Stimulated activated CD8-positive, alpha-beta memory T cell treated with anti-CD3 and anti-CD28 coated beads, Interleukin-15, amount 100 ng/mL, for 24 hours (primary cell): ENCODE data around the gene STK11IP.
A peak's percentile ranks its signal among the peaks of the same experiment; 100 is the strongest.

Experiments
- DNase-seq: peaks from one replicate; pipeline ENCODE4 v3.0.0-alpha.2; 2020; ENCODE audit warnings: low read depth

STK11IP gene

DNA sequence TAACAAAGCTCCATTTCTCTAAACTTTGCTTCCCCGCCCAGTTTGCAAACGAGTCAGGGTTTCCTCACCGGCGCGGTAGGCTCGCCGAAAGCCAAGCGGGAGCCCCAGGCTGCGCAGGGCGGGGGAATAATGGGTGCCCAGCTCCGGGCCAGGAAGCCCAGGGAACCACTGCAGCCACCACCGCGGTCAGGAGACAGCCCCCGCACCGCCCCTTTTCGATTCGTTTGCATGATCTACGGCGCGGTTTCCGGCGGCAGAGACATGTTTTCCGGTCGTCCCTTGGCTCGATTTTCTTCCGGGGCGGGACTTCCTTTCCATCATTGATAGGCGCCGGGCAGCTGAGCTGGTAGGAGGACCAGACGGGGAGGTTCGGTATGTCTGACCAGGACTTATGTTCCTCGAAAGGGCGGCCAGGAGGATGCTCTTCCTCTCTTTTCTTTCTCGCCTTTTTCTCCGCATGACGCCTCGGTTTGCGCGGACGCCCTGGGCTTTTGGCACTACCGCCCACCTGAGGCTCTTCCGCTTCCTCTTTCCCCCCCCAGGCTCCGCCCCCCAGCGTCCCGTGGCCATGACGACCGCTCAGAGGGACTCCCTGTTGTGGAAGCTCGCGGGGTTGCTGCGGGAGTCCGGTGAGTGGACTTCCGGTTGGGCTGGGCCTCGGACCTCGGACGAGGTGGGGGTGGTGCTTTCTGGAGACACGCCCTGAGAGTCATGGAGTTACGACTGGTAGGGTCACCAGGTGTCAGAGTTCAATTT, at the start of gene STK11IP:
TSS of gene STK11IP (plus strand) at position 306 of the 756 bp plus-strand sequence. CDS start at position 569, 263 bp downstream.
- DNase-seq = peak; percentile 74

DNA sequence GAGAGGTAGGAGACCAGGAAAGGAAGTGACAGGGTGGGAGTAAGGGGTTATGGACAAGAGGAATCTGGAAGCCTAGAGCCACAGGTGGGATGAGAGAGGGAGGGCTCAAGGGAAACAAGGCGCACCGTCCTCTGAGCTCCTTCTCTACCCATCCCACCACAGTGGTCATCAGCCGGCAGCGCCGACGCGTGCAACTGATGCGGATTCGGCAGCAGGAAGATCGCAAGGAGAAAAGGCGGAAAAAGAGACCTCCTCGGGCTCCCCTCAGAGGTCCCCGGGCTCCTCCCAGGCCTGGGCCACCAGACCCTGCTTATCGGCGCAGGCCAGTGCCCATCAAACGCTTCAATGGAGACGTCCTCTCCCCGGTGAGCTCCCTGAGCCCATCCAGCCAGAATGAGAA, 48.7 kb upstream of the STK11IP start:
- DNase-seq = no peak

GRCh38 chr2:219549619-219550018, 48.0 kb upstream of the STK11IP start:
- no peak for DNase-seq

GRCh38 chr2:219551441-219552381, 45.9 kb upstream of the STK11IP start:
- DNase-seq = no peak

DNA sequence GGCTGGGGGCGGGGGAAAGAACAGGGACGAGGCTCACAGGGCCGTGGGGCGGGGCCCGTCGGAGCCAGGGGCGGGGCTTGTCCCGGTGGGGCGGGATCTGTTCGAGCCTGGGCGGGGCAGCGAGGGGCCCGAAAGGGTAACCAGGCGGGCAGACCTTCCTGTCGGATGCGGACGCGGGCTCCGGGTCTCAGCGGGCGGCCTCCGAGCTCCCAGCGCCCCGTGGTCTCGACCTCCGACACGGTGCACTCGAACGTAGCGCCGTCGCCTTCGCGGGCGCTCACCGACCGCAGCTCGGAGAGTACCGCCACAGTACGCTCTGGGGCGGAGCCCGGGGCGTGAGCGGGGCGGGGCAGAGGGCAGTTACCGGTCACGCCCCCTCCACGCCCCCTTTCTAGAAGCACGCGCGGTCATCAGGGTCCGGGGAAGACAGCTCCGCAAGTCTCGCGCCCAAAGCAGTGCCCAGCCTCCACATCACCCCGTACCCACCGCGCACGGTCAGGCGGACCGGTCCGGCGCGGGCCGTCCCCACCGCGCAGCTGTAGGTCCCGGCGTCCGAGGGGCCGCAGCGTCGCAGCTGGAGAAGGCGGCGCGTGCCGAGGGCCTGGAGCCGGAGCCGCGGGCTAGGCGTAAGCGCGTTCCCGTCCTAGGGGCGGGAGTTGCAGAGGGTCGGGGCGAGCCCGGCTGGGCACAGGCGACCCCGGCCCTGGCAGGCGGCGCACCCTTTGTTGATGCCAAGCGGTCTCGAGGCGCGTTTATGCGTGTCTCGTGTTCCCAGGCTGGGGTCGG, 45.1 kb upstream of the STK11IP start:
- DNase-seq = peak; percentile 66

- no peak for DNase-seq
Observed at GRCh38 chr2:219553168-219553417, 44.6 kb upstream of the STK11IP start.

GRCh38 chr2:219553463-219553963, 44.1 kb upstream of the STK11IP start:
- DNase-seq = no peak

DNA sequence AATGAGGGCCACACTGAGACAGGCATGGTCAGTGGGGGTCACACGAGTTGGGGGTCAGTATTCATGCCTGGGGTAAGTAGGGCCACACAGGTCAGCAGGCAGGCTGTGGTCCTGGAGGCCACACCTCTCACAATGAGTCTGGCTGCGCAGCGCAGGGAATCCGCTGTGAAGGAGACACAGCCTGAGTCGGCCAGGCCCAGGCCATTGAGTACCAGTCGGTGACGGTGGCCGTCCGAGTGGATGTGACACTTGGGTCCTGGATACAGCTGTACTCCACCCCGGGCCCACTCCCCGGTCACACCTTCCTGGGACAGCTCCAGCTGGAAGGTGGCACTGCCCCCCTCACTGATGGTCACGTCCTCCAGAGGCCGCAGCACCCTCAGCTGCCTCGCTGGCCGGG, 43.3 kb upstream of the STK11IP start:
- DNase-seq = no peak

GRCh38 chr2:219555956-219556355, 41.7 kb upstream of the STK11IP start:
- no peak for DNase-seq

- no peak for DNase-seq
Observed at GRCh38 chr2:219556413-219556812, 41.2 kb upstream of the STK11IP start.

- DNase-seq = no peak
Observed at GRCh38 chr2:219557320-219557719, 40.3 kb upstream of the STK11IP start.

DNA sequence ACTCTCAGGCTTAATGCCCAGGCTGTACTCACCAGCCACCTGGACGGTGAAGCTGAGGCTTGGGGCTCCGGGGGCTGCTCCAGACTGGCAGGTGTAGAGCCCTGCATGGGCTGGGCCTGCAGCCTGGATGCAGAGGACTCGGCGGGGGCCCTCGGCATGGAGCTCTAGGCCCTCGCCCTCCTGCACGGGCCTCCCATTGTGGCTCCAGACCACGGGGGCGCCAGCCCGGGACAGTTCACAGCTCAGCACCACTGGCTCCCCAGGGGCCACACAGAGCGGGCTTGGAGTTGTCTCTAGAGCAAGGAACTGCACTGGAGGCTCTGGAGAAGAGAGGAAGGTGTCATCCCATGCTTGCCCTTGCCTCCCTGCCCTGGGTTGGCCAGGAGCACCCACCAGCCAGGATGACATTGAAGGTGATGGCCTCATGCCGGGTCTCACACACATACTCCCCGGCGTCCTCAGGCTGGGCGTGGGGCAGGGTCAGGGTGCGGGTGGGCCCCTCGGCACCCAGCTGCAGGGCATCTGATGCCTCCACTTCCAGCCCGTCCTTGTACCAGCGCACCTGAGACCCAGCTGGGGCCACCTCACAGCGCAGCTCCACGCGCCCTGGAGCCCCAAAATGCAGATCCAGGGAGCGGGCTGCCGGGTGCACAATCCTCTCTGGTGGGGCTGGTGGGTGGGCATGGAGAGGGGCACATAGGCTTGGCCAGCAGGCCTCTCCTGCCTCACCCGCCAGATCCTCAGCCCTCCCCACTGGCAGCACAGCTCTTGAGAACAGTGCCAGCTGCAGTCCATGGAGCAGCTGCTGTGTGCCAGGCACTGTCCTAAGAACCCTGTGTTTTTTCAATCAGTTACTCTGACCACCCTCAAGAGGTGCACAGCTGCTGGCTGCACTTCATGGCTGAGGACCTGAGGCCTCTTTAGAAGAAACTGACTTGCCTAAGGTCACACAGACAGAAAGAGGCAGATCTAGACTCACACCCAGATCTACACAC, 39.6 kb upstream of the STK11IP start:
- DNase-seq = no peak

DNA sequence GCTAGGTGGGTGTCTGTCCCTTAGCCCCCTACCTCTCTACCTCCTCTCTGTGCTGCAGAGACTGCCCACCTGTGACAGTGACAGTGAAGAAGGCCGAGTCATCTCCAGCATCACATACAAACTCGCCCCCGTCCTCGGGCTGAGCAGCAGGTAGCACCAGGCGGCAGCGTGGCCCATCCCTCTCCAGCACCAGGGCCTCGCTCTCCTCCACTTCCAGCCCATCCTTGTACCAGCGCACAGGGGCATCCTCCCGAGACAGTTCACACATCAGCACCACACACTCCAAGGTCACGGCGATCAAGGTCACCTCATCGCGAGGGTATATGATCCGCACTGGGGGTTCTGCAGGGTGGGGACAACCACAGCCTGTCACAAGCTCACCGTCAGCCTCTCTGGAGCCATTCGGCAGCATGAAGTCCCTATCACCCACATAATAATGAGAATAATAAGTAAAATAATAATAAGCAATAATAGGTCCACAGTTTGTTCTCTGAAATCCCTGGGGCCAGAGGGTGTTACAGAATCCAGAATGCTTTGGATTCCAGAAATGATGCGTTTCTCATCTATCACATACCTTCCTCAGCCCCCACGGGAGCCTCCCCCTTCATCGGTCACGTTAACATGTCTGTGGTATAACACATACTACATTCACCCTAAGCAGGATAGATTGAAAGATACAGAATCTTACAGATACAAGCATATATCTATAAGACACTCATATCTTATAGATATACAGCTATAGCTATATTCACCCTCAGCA, 38.3 kb upstream of the STK11IP start:
- DNase-seq = no peak

- DNase-seq = no peak
Observed at GRCh38 chr2:219560037-219560892, 37.4 kb upstream of the STK11IP start.

DNA sequence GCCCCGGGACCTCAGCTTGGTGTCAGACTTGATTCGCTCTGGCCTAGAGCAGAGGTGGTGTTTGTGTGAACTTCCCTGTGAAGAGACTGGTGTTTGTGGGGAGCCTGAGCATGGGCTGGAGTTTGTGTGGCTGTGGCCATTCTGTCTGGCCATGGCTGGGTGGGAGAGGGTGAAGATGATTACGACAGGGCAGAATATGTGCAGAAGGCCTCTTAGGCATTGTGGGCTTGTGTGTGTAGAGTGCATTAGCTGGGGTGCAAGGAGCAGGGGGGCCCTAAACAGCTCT, 36.8 kb upstream of the STK11IP start:
- DNase-seq = no peak

- no peak for DNase-seq
Observed at GRCh38 chr2:219561179-219562048, 36.2 kb upstream of the STK11IP start.

DNA sequence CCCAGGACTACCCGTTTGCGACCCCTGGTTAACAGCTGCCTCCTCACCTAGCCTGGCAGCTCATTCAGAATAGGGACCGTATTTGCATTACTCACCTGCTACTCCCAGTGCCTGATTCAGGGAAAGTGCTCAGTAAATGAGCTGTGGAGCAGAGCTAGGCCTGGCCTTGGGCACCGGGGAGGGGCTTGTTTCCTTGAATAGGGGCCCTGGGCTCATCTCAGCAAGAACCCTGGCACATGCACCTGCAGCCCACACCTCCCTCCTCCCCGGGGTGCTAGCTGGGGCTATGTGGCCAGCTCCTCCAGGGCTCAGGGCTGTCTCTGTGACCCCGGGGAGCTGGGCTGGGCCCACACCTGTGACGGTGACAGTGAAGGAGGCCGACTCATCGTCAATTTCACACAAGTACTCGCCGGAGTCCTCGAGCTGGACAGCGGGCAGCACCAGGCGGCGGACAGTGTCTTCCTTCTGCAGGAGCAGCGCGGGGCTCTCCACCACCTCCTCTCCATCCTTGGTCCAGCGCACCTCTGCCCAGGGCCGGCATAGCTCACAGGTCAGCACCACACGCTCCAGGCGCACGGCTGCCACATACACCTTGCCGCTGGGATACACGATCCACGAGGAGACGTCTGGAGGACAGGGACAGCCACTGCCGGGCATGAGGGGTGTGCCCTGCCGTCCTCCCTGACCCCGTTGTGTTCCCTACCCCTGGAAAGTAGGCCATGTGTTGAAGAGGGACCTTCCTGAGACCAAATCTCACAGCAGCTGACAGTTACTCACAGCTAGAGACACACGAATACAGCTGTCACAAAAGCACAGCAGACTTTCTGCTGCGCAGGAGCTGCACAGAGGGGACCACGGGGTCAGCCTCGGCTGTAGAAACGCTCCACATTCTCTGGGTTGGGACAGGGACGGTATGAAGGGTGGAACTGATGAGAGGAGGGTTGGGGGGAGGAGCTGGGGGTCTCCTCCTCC, 35.3 kb upstream of the STK11IP start:
- no peak for DNase-seq
